KMS-11 (cell line): ENCODE data around the gene CUEDC1.

Source experiments
- H2AFZ ChIP-seq: fragments of 200-600 bp; sonication (generic); 2 replicates; pipeline ENCODE4 v1.6.1; 2016; ENCODE audit warnings: antibody characterized with exemption, mixed run types, low read depth
- H3K27ac ChIP-seq: fragments of 200-600 bp; sonication (generic); 2 replicates; pipeline ENCODE4 v1.6.1; 2016; ENCODE audit warnings: mild to moderate bottlenecking, mixed run types
- H3K27me3 ChIP-seq: fragments of 200-600 bp; sonication (generic); 2 replicates; pipeline ENCODE4 v1.6.1; 2017; ENCODE audit warnings: mild to moderate bottlenecking, low read depth, mixed run types, moderate library complexity; ENCODE audit not compliant: insufficient read depth
- H3K36me3 ChIP-seq: fragments of 200-600 bp; sonication (generic); 2 replicates; pipeline ENCODE4 v1.6.1; 2017; ENCODE audit warnings: mild to moderate bottlenecking, mixed run types; ENCODE audit not compliant: insufficient read depth
- H3K4me1 ChIP-seq: fragments of 200-600 bp; sonication (generic); 2 replicates; pipeline ENCODE4 v1.6.1; 2016; ENCODE audit warnings: mild to moderate bottlenecking, low read depth, mixed run types; ENCODE audit not compliant: poor library complexity, severe bottlenecking
- H3K4me2 ChIP-seq: fragments of 200-600 bp; sonication (generic); 2 replicates; pipeline ENCODE4 v1.7.0; 2016; ENCODE audit warnings: mild to moderate bottlenecking, mixed run types
- H3K4me3 ChIP-seq: fragments of 200-600 bp; sonication (generic); IDR thresholded peaks from 2 replicates; pipeline ENCODE4 v1.6.1; 2017; ENCODE audit warnings: low read depth, low read length, mixed read lengths; ENCODE audit not compliant: insufficient read depth
- H3K79me2 ChIP-seq: fragments of 200-600 bp; sonication (generic); 2 replicates; pipeline ENCODE4 v1.6.1; 2016; ENCODE audit warnings: low read depth, mixed run types; ENCODE audit not compliant: insufficient read depth
- H3K9ac ChIP-seq: fragments of 200-600 bp; sonication (generic); 2 replicates; pipeline ENCODE4 v1.6.1; 2016; ENCODE audit warnings: mild to moderate bottlenecking, mixed run types
- H4K20me1 ChIP-seq: fragments of 200-600 bp; sonication (generic); 2 replicates; pipeline ENCODE4 v1.6.1; 2016; ENCODE audit warnings: mild to moderate bottlenecking, mixed run types; ENCODE audit not compliant: insufficient read depth
- CTCF ChIP-seq: fragments of 200-600 bp; sonication (generic); conservative IDR thresholded peaks from 2 replicates; pipeline ENCODE4 v1.6.1; 2017; ENCODE audit warnings: low read depth, mild to moderate bottlenecking, antibody characterized with exemption, low read length, moderate library complexity, mixed read lengths

The CUEDC1 gene

GRCh38 chr17:57995076-57995956, 40.1 kb upstream of the CUEDC1 start:
- H3K9ac ChIP-seq = no peak overlapping the region
- H3K36me3 ChIP-seq = no peaks in the 10 kb centered on the region
- H2AFZ ChIP-seq = no peak overlapping the region
- peak overlapping the region; percentile 12 for H3K4me2 ChIP-seq
- no peaks in the 10 kb centered on the region for H3K79me2 ChIP-seq
- no peak overlapping the region for H3K4me3 ChIP-seq
- H3K4me1 ChIP-seq = peaks cover 38% of the 10 kb centered on the region
- TF ChIP-seq CTCF = peak; percentile 90
- H3K27me3 ChIP-seq = no peaks in the 10 kb centered on the region
- no peaks in the 10 kb centered on the region for H4K20me1 ChIP-seq
- no peak overlapping the region for H3K27ac ChIP-seq

GRCh38 chr17:57994436-57994835, 39.2 kb upstream of the CUEDC1 start:
- no peak for TF ChIP-seq CTCF
- no peaks in the 10 kb centered on the region for H4K20me1 ChIP-seq
- peaks cover 7% of the 10 kb centered on the region; the same call in 1 of the 2 replicates for H3K27me3 ChIP-seq
- no peak overlapping the region for H3K9ac ChIP-seq
- no peaks in the 10 kb centered on the region for H3K36me3 ChIP-seq
- no peak overlapping the region for H2AFZ ChIP-seq
- peaks cover 34% of the 10 kb centered on the region for H3K4me1 ChIP-seq
- no peak overlapping the region for H3K27ac ChIP-seq
- H3K79me2 ChIP-seq = no peaks in the 10 kb centered on the region
- H3K4me2 ChIP-seq = no peak overlapping the region; the same call in 1 of the 2 replicates
- no peak overlapping the region for H3K4me3 ChIP-seq

- Histone ChIP-seq H3K36me3 (no peaks in the 10 kb centered on the region), H3K9ac (no peak overlapping the region), H3K4me3 (no peak overlapping the region), H3K79me2 (no peaks in the 10 kb centered on the region), H2AFZ (no peak overlapping the region), H3K4me2 (peak overlapping the region; percentile 1; the same call in 1 of the 2 replicates), H4K20me1 (no peaks in the 10 kb centered on the region), H3K27ac (no peak overlapping the region), H3K4me1 (peaks cover 41% of the 10 kb centered on the region), H3K27me3 (peaks cover 9% of the 10 kb centered on the region; the same call in 1 of the 2 replicates)
- TF ChIP-seq CTCF = no peak
Observed at GRCh38 chr17:57993471-57994365, 38.5 kb upstream of the CUEDC1 start.

GRCh38 chr17:57991537-57991936, 36.3 kb upstream of the CUEDC1 start:
- TF ChIP-seq CTCF = no peak
- H3K79me2 ChIP-seq = peaks cover 8% of the 10 kb centered on the region
- no peak overlapping the region for H3K4me3 ChIP-seq
- H3K36me3 ChIP-seq = no peaks in the 10 kb centered on the region
- H2AFZ ChIP-seq = no peak overlapping the region
- no peak overlapping the region for H3K4me2 ChIP-seq
- H3K27me3 ChIP-seq = peaks cover 9% of the 10 kb centered on the region; the same call in 1 of the 2 replicates
- H4K20me1 ChIP-seq = no peaks in the 10 kb centered on the region
- no peak overlapping the region for H3K27ac ChIP-seq
- no peak overlapping the region for H3K9ac ChIP-seq
- H3K4me1 ChIP-seq = peaks cover 42% of the 10 kb centered on the region
